Measurements from ENCODE around the gene CCDC74B.
"Not testable (repeated sequence)": the region's sequence is repeated elsewhere in the genome, so short reads cannot be mapped to it uniquely, and the experiment has no call there.

Gene CCDC74B

GRCh38 chr2:130169896-130170295, 25.0 kb upstream of the CCDC74B start:
- DNase-seq (ENCODE audit: low read depth): no peak
- TF ChIP-seq CTCF (IDR thresholded peaks at IDR 0.05; ENCODE audit: insufficient read depth, low read depth, low read length, missing control alignments): no peak
- H3K4me3 ChIP-seq (ENCODE audit: low read depth, low read length): no peak overlapping the region

- H3K4me3 ChIP-seq (ENCODE audit: low read depth, low read length); DNase-seq (ENCODE audit: low read depth): not testable (repeated sequence)
Observed at GRCh38 chr2:130169163-130169562, 24.3 kb upstream of the CCDC74B start.

GRCh38 chr2:130166611-130167010, 21.7 kb upstream of the CCDC74B start:
- DNase-seq (ENCODE audit: low read depth); H3K4me3 ChIP-seq (ENCODE audit: low read depth, low read length): not testable (repeated sequence)

GRCh38 chr2:130165293-130166016, 20.5 kb upstream of the CCDC74B start:
- DNase-seq (ENCODE audit: low read depth): no peak
- no peak overlapping the region for H3K4me3 ChIP-seq (ENCODE audit: low read depth, low read length)
- TF ChIP-seq CTCF (IDR thresholded peaks at IDR 0.05; ENCODE audit: insufficient read depth, low read depth, low read length, missing control alignments): no peak

GRCh38 chr2:130162968-130163367, 18.1 kb upstream of the CCDC74B start:
- no peak overlapping the region for H3K4me3 ChIP-seq (ENCODE audit: low read depth, low read length)
- TF ChIP-seq CTCF (IDR thresholded peaks at IDR 0.05; ENCODE audit: insufficient read depth, low read depth, low read length, missing control alignments): no peak
- no peak for DNase-seq (ENCODE audit: low read depth)

GRCh38 chr2:130162486-130162885, 17.6 kb upstream of the CCDC74B start:
- H3K4me3 ChIP-seq (ENCODE audit: low read depth, low read length); DNase-seq (ENCODE audit: low read depth): not testable (repeated sequence)

GRCh38 chr2:130160838-130161705, 16.2 kb upstream of the CCDC74B start:
- DNase-seq (ENCODE audit: low read depth); H3K4me3 ChIP-seq (ENCODE audit: low read depth, low read length): not testable (repeated sequence)

GRCh38 chr2:130160131-130160530, 15.2 kb upstream of the CCDC74B start:
- no peak overlapping the region for H3K4me3 ChIP-seq (ENCODE audit: low read depth, low read length)

GRCh38 chr2:130159376-130159775, 14.5 kb upstream of the CCDC74B start:
- not testable (repeated sequence) for H3K4me3 ChIP-seq (ENCODE audit: low read depth, low read length); DNase-seq (ENCODE audit: low read depth)

More at GRCh38 chr2:130160131-130160530, 15.2 kb upstream of the CCDC74B start:
- TF ChIP-seq CTCF (IDR thresholded peaks at IDR 0.05; ENCODE audit: insufficient read depth, low read depth, low read length, missing control alignments): no peak
- no peak for DNase-seq (ENCODE audit: low read depth)
